ENCODE data around the gene SYCP2.

- TF ChIP-seq, protein P1, sequence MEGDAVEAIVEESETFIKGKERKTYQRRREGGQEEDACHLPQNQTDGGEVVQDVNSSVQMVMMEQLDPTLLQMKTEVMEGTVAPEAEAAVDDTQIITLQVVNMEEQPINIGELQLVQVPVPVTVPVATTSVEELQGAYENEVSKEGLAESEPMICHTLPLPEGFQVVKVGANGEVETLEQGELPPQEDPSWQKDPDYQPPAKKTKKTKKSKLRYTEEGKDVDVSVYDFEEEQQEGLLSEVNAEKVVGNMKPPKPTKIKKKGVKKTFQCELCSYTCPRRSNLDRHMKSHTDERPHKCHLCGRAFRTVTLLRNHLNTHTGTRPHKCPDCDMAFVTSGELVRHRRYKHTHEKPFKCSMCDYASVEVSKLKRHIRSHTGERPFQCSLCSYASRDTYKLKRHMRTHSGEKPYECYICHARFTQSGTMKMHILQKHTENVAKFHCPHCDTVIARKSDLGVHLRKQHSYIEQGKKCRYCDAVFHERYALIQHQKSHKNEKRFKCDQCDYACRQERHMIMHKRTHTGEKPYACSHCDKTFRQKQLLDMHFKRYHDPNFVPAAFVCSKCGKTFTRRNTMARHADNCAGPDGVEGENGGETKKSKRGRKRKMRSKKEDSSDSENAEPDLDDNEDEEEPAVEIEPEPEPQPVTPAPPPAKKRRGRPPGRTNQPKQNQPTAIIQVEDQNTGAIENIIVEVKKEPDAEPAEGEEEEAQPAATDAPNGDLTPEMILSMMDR (optimal IDR thresholded peaks at IDR 0.05 in 1 of 3, IDR thresholded peaks at IDR 0.05 in 1 of 3, conservative IDR thresholded peaks at IDR 0.05 in 1 of 3; ENCODE audit: extremely low read depth in 1 of 3, insufficient read depth in 2 of 3, low read length in 3 of 3): no peak
- TF ChIP-seq EZH2 (IDR thresholded peaks at IDR 0.05; ENCODE audit: low read length): no peak
Measured at GRCh38 chr20:59891581-59891980, 41.9 kb downstream of the SYCP2 start.

All from keratinocyte (primary cell).